HepG2 (cell line): ENCODE data around the gene TACC3. TPM values are rescaled to one million over a fixed set of nuclear protein-coding genes. Genes with fewer than 3 reads are reported as not detected.

ENCODE experiments used
- AGO2 ChIP-seq: fragments of 200-400 bp; formaldehyde crosslinking; optimal IDR thresholded peaks from 2 replicates; pipeline ENCODE3; 2017; ENCODE audit warnings: mild to moderate bottlenecking, low read depth, low read length, moderate library complexity
- CC2D1A ChIP-seq: sonication (generic); formaldehyde crosslinking; IDR thresholded peaks from 2 replicates; pipeline ENCODE4 v1.8.1; 2023; ENCODE audit warnings: mild to moderate bottlenecking, missing genetic modification reagents
- FOXA3 ChIP-seq: IDR thresholded peaks from 2 replicates; pipeline ENCODE4 v1.6.1; 2016; ENCODE audit warnings: missing genetic modification reagents, missing compliant biosample characterization
- GABPA ChIP-seq, 2 experiments: IDR thresholded peaks; 2 replicates each; pipeline ENCODE4 v1.6.1; 2011 to 2016; ENCODE audit warnings: low read depth in 2 of 2, low read length in 1 of 2, missing biosample characterization in 1 of 2, missing genetic modification characterization in 1 of 2
- HHEX ChIP-seq: IDR thresholded peaks from 2 replicates; pipeline ENCODE4 v1.6.1; 2016; ENCODE audit warnings: control low read depth
- HMGA1 ChIP-seq: sonication (generic); formaldehyde crosslinking; conservative IDR thresholded peaks from 2 replicates; pipeline ENCODE4 v1.4.0; 2020; ENCODE audit warnings: missing genetic modification reagents
- KDM1A ChIP-seq: IDR thresholded peaks from 2 replicates; pipeline ENCODE4 v1.6.1; 2016; ENCODE audit warnings: missing compliant biosample characterization
- NRL ChIP-seq: sonication (generic); formaldehyde crosslinking; IDR thresholded peaks from 2 replicates; pipeline ENCODE4 v1.5.0; 2020; ENCODE audit warnings: missing genetic modification reagents, mild to moderate bottlenecking, moderate library complexity, borderline replicate concordance
- SETDB1 ChIP-seq: sonication (generic); formaldehyde crosslinking; IDR thresholded peaks from 2 replicates; pipeline ENCODE4 v1.5.1; 2020; ENCODE audit warnings: missing genetic modification reagents, mild to moderate bottlenecking, borderline replicate concordance
- SP1 ChIP-seq, 2 experiments: fragments of 450-650 bp in 1 of 2; sonication (generic) in 1 of 2; formaldehyde crosslinking in 1 of 2; IDR thresholded peaks; 2 replicates each; pipeline versions ENCODE4 v1.4.0 to v1.6.1; 2016 to 2020; ENCODE audit warnings: missing genetic modification reagents in 1 of 2
- ZFYVE20 ChIP-seq: sonication (generic); formaldehyde crosslinking; IDR thresholded peaks from 2 replicates; pipeline ENCODE4 v1.8.0; 2023; ENCODE audit warnings: low read depth, mild to moderate bottlenecking, moderate library complexity, missing genetic modification reagents, borderline replicate concordance
- ZNF263 ChIP-seq: sonication (generic); formaldehyde crosslinking; IDR thresholded peaks from 2 replicates; pipeline ENCODE4 v1.4.0; 2020; ENCODE audit warnings: missing genetic modification reagents
- ZNF383 ChIP-seq: sonication (generic); formaldehyde crosslinking; IDR thresholded peaks from 2 replicates; pipeline ENCODE4 v1.4.0; 2020; ENCODE audit warnings: missing genetic modification reagents, mild to moderate bottlenecking, borderline replicate concordance
- ZNF619 ChIP-seq: sonication (generic); formaldehyde crosslinking; IDR thresholded peaks from 2 replicates; pipeline ENCODE4 v1.4.0; 2020; ENCODE audit warnings: mild to moderate bottlenecking, missing genetic modification reagents
- ZNF746 ChIP-seq: sonication (generic); formaldehyde crosslinking; IDR thresholded peaks from 2 replicates; pipeline ENCODE4 v1.8.0; 2022; ENCODE audit warnings: mild to moderate bottlenecking, missing genetic modification reagents
- ZNF878 ChIP-seq: sonication (generic); formaldehyde crosslinking; IDR thresholded peaks from 2 replicates; pipeline ENCODE4 v1.8.1; 2023; ENCODE audit warnings: mild to moderate bottlenecking, missing genetic modification reagents, moderate library complexity
- polyA plus RNA-seq, 8 experiments: library from polyadenylated mRNA; depleted of rRNA in 3 of 8; stranded (reverse) in 7 of 8; unstranded in 1 of 8; fragments of >200 nt; fragmentation: Illumina TruSeq in 4 of 8; extraction: Trizol in 4 of 8; gene quantifications; 2 replicates each; pipeline versions ENCODE4 v1.2.1 to v1.2.3, GENCODE V29; 2011 to 2016; ENCODE audit warnings: low read depth in 4 of 8, missing spikeins in 1 of 8, mixed read lengths in 1 of 8; ENCODE audit not compliant: insufficient read depth in 1 of 8
- total RNA-seq, 5 experiments: library from RNA; depleted of rRNA; stranded (reverse); fragments of >200 nt; fragmentation: Illumina TruSeq; extraction: Trizol; gene quantifications; 2 replicates each; pipeline ENCODE4 v1.2.3, GENCODE V29; 2016; ENCODE audit warnings: low read depth in 1 of 5
- TF ChIP-seq, protein P1 (sequence below): sonication (generic); formaldehyde crosslinking; IDR thresholded peaks from 2 replicates; pipeline ENCODE4 v1.4.0; 2020; ENCODE audit warnings: missing genetic modification reagents, mild to moderate bottlenecking, borderline replicate concordance
- TF ChIP-seq, protein P2 (sequence below): sonication (generic); formaldehyde crosslinking; IDR thresholded peaks from 2 replicates; pipeline ENCODE4 v1.4.0; 2020; ENCODE audit warnings: mild to moderate bottlenecking, missing genetic modification reagents
- TF ChIP-seq, protein P3 (sequence below): sonication (generic); formaldehyde crosslinking; IDR thresholded peaks from 2 replicates; pipeline ENCODE4 v1.4.0; 2020; ENCODE audit warnings: missing genetic modification reagents
- TF ChIP-seq, protein P4 (sequence below): sonication (generic); formaldehyde crosslinking; conservative IDR thresholded peaks from 2 replicates; pipeline ENCODE4 v1.8.0; 2022; ENCODE audit warnings: low read depth, missing genetic modification reagents
- TF ChIP-seq, protein P5 (sequence below): sonication (generic); formaldehyde crosslinking; conservative IDR thresholded peaks from 2 replicates; pipeline ENCODE4 v1.8.1; 2023; ENCODE audit warnings: missing genetic modification reagents

Gene TACC3
- total and polyA plus RNA-seq, 2 of the 13 experiments (the other 11 are each of a cell fraction or from before 2014, with no cell fraction given), result 20.3 to 21.2 TPM

DNA sequence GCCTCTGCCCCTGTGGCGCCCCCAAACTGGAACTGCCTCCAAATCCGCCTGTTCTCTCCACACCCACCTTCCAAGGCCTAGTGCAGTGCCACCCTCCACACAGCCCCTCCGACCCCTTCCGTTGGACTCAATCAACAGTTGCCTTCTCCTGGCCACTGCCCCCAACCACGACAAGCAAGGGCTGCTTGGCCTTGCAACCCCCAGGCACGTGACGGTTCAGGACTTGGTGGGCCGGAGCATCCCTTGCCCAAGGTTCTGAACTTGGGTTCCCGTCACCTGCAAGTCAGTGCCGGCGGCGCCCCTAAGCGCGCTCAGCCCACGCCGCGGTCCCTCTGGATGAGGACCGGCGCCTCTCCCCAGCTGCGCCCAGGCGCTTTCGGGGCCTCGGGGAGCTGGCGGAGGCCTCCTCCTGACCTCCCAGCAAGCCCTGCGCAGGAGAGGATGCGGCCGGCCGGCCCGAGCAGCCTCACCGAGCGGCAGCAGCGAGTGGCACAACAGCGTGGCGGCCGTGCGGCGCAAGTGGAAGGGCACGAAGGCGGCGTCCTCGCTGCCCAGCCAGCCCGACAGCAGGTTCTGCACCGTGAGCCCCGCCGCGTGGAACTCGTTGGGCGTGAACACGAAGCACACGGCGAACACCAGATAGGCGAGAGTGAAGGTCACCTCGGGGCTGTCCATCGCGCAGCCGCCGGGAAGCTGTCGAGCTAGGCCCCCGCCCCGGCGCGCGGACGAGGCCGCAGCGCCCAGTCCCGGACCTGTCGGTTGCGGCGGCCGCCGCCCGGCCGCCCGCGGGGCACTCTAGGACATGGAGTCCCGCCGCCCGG, 948 bp upstream of the TACC3 start (continued):
- TF ChIP-seq, protein P1, sequence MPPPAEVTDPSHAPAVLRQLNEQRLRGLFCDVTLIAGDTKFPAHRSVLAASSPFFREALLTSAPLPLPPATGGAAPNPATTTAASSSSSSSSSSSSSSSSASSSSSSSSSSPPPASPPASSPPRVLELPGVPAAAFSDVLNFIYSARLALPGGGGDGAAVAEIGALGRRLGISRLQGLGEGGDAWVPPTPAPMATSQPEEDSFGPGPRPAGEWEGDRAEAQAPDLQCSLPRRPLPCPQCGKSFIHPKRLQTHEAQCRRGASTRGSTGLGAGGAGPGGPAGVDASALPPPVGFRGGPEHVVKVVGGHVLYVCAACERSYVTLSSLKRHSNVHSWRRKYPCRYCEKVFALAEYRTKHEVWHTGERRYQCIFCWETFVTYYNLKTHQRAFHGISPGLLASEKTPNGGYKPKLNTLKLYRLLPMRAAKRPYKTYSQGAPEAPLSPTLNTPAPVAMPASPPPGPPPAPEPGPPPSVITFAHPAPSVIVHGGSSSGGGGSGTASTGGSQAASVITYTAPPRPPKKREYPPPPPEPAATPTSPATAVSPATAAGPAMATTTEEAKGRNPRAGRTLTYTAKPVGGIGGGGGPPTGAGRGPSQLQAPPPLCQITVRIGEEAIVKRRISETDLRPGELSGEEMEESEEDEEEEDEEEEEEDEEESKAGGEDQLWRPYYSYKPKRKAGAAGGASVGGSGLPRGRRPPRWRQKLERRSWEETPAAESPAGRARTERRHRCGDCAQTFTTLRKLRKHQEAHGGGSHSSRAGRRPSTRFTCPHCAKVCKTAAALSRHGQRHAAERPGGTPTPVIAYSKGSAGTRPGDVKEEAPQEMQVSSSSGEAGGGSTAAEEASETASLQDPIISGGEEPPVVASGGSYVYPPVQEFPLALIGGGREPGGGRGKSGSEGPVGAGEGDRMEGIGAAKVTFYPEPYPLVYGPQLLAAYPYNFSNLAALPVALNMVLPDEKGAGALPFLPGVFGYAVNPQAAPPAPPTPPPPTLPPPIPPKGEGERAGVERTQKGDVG (CRISPR knock-in tag), result peak; percentile 43; the same call in 1 of the 2 replicates
- no peak for TF ChIP-seq SETDB1 (CRISPR knock-in tag)
- no peak for TF ChIP-seq KDM1A
- no peak for TF ChIP-seq ZNF878 (CRISPR knock-in tag)
- no peak for TF ChIP-seq ZNF263 (CRISPR knock-in tag)
- TF ChIP-seq, protein P2, sequence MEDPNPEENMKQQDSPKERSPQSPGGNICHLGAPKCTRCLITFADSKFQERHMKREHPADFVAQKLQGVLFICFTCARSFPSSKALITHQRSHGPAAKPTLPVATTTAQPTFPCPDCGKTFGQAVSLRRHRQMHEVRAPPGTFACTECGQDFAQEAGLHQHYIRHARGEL, result peak; percentile 68; the same call in 1 of the 2 replicates
- TF ChIP-seq, protein P3, sequence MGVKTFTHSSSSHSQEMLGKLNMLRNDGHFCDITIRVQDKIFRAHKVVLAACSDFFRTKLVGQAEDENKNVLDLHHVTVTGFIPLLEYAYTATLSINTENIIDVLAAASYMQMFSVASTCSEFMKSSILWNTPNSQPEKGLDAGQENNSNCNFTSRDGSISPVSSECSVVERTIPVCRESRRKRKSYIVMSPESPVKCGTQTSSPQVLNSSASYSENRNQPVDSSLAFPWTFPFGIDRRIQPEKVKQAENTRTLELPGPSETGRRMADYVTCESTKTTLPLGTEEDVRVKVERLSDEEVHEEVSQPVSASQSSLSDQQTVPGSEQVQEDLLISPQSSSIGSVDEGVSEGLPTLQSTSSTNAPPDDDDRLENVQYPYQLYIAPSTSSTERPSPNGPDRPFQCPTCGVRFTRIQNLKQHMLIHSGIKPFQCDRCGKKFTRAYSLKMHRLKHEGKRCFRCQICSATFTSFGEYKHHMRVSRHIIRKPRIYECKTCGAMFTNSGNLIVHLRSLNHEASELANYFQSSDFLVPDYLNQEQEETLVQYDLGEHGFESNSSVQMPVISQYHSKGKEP (CRISPR knock-in tag), result no peak
- no peak for TF ChIP-seq CC2D1A (CRISPR knock-in tag)
- TF ChIP-seq HMGA1, result no peak
- no peak for TF ChIP-seq ZNF746
- TF ChIP-seq NRL (CRISPR knock-in tag), result no peak
- TF ChIP-seq, protein P4, sequence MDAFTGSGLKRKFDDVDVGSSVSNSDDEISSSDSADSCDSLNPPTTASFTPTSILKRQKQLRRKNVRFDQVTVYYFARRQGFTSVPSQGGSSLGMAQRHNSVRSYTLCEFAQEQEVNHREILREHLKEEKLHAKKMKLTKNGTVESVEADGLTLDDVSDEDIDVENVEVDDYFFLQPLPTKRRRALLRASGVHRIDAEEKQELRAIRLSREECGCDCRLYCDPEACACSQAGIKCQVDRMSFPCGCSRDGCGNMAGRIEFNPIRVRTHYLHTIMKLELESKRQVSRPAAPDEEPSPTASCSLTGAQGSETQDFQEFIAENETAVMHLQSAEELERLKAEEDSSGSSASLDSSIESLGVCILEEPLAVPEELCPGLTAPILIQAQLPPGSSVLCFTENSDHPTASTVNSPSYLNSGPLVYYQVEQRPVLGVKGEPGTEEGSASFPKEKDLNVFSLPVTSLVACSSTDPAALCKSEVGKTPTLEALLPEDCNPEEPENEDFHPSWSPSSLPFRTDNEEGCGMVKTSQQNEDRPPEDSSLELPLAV (CRISPR knock-in tag), result peak; percentile 69; the same call in 1 of the 2 replicates
- TF ChIP-seq ZNF619 (CRISPR knock-in tag), result peak; percentile 77; the same call in 1 of the 2 replicates
- peak; percentile 63; the same call in 1 of the 2 replicates for TF ChIP-seq ZFYVE20 (CRISPR knock-in tag)
- TF ChIP-seq FOXA3 (CRISPR knock-in tag), result no peak
- TF ChIP-seq ZNF383 (CRISPR knock-in tag), result no peak
- TF ChIP-seq HHEX (CRISPR knock-in tag), result no peak
- TF ChIP-seq, protein P5, sequence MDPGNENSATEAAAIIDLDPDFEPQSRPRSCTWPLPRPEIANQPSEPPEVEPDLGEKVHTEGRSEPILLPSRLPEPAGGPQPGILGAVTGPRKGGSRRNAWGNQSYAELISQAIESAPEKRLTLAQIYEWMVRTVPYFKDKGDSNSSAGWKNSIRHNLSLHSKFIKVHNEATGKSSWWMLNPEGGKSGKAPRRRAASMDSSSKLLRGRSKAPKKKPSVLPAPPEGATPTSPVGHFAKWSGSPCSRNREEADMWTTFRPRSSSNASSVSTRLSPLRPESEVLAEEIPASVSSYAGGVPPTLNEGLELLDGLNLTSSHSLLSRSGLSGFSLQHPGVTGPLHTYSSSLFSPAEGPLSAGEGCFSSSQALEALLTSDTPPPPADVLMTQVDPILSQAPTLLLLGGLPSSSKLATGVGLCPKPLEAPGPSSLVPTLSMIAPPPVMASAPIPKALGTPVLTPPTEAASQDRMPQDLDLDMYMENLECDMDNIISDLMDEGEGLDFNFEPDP (CRISPR knock-in tag), result no peak
- TF ChIP-seq AGO2, result peak; percentile 87
- no peak for TF ChIP-seq SP1 (IDR thresholded peaks at IDR 0.05)
- TF ChIP-seq SP1 (CRISPR knock-in tag; IDR thresholded peaks at IDR 0.05), result no peak
- no peak for TF ChIP-seq GABPA (IDR thresholded peaks at IDR 0.05; ENCODE audit: low read depth, low read length)
- TF ChIP-seq GABPA (CRISPR knock-in tag; IDR thresholded peaks at IDR 0.05; ENCODE audit: low read depth), result no peak
